NCI-H2107 (cell line): ENCODE data around the gene IRF8.

Experiments
- DNase-seq: peaks from one replicate; lab custom pipeline; 2025; lab: John Stamatoyannopoulos, UW

The IRF8 gene

DNA sequence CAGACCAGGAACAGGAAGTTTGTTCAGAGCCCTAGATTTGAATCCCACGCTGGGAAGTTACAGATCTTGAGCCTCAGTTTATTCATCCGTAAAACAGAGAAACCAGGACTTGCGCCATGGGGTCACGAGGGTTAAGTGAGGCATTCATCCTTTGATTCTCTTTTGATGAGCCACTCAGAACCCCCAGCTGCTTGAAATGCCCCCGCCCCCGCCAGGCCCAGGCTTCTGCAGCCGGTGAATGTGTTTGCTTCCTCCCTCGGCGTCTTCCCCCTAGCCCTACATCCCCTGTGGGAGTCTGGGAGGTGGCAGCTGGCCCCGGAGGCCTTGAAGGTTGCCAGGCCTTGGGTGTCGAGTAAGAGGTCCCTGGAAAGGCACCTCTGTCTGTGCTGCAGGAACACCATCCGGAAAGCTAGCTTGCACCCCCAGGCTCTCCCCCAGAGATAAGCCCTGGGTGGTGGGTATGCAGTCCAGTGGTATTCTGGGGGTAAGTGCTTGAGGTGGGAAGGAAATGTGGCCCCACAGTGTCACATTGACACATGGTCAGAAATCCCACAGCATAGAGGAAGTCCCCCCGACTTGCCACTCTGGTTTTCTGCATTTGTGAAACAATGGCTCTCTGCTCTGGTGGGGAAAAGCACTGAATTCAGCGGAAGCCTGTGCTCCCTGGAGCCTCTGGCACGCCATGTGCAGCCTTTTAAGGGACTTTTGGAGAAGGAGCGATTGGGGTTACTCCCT lies 14.9 kb downstream of the IRF8 start:
- no peak for DNase-seq

DNA sequence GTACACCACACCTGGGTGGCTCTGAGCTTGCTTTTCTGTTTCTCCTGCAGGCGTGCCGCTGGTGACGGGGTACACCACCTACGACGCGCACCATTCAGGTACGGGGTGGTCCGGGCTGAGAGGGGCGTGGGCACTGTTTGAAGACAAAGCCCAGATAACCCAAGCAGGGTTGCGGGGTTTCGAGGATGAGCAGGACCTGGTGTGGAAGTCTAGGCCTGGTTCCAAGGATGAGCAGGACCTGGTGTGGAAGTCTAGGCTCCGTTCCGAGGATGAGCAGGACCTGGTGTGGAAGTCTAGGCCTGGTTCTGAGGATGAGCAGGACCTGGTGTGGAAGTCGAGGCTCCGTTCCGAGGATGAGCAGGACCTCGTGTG lies 15.4 kb downstream of the IRF8 start:
- no peak for DNase-seq

- DNase-seq = no peak
Measured at GRCh38 chr16:85915125-85915845, 16.3 kb downstream of the IRF8 start.

DNA sequence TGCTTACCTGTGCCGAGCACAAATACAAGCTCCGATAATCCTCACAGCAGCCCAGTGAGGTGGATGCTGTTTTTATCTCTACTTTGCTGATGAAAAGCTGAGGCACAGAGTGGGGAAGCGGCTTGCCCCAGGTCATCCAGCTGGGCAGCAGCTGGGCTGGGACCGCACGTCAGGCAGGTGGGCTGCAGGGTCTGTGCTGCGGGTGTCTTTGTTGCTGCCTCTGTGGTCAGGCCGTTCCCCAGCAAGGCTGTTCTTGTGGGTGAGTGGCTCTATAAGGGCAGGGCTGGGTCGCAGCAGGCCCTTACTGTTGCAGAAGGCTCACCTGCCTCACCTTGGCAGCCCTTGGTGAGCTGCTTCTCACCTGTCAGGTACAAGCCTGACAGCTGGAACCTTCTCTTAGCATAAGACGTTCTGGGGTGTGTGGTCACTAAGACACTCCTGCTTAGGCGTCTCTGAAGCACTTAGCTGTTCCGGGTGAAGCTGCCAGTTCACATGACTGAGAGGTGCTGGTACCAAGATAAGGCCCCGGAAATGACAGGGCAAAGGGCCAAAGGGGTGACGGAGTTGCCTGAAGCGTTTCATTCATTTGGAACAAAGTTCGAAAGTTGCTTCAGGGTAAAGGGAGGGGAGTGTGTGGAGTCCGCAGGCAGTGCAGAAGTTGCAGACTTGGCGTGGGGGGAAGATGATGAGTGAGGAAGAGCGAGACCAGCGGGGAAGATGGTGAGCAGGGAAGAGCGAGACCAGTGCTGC lies 17.4 kb downstream of the IRF8 start:
- no peak for DNase-seq

DNA sequence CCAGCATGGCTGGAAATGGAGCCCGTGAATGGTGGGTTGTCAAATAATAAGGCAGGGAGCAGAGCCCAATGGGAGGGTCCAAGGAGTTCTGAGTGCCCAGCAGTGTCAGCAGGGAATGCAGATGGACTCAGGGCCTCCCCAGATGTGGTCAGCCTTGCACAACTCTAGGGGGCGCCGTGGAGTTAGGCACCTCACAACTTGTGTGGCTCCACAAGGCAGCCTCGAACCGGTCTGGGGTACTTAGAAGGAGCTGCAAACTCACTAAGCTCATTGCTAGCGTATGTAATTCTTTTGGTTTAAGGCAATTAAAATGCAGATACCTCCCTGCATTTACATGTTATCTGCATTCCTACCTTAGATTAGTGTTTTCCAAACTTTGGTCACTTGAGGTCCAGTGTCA lies 18.1 kb downstream of the IRF8 start:
- DNase-seq = no peak

DNA sequence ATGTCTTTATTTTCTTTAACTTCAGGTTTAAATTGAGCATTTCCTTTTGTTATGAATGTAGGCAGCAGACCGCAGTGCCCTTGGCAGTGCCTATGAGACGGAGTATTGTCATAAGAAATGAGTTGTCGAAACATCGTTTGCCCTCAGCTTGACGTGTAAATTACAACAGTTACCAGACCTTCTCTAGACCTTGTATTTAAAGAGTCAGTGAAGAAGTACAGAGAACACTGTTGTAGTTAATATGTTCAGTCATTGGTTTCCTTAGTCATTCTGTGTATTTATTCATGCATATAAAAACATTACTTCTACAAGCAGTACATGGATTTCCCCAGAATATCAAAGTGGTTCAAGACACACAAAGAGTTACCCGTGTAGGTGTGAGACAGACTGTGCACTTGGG lies 19.0 kb downstream of the IRF8 start:
- no peak for DNase-seq

DNA sequence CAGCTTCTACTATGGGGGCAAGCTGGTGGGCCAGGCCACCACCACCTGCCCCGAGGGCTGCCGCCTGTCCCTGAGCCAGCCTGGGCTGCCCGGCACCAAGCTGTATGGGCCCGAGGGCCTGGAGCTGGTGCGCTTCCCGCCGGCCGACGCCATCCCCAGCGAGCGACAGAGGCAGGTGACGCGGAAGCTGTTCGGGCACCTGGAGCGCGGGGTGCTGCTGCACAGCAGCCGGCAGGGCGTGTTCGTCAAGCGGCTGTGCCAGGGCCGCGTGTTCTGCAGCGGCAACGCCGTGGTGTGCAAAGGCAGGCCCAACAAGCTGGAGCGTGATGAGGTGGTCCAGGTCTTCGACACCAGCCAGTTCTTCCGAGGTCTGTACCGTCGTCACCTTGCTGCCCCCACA lies 19.5 kb downstream of the IRF8 start:
- no peak for DNase-seq

GRCh38 chr16:85919271-85920267 lies 20.6 kb downstream of the IRF8 start:
- DNase-seq = no peak

DNA sequence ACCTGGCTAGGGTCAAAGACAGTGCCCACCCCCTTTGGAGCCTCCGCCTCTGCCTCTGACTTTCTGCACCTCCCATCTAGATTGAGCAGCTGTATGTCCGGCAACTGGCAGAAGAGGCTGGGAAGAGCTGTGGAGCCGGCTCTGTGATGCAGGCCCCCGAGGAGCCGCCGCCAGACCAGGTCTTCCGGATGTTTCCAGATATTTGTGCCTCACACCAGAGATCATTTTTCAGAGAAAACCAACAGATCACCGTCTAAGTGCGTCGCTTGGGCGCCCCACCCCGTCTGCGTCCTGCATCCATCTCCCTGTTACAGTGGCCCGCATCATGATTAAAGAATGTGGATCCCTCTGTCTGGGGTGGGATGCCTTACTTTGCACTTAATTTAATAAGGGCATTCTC lies 22.1 kb downstream of the IRF8 start:
- no peak for DNase-seq

DNA sequence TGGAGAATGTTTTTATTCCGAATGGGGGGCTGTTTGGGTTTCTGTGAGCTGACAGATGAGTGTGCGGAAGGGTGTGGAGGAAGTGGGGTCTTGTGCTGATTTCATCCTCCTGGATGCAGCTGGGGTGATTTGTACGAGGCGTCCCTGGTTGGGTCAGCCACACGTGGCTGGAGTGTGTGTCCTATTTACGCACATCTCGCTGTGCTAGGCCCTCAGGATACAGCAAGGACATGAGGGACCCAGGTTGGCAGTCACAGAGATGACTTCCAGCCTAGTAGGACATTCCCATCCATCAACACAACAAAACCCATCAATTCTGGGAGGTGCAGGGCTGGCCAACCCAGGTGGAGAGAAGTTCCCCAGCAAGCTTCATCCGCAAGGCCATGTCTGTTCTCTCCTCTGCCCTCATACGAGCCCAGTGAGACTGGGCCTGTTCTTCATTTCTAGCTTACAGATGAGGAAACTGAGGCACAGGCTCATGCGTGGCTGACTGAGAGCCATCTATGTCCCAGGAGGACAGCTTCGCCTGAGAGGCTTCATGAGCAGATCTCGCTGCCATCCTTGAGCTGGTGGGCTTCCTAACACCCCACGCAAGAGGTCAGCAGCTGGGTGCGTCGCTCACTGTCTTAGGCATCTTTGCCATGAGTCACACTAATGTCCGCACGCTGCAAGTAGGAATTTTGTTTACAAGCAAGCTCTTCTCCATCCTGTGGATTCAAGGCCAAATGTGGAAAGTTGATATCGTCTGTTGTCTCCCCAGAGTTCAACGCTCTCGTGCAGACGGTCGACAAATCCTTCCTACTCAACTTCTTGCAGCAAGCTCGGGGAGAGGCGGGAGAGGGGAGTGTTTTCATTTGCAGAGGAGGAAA lies 24.4 kb downstream of the IRF8 start:
- no peak for DNase-seq

DNA sequence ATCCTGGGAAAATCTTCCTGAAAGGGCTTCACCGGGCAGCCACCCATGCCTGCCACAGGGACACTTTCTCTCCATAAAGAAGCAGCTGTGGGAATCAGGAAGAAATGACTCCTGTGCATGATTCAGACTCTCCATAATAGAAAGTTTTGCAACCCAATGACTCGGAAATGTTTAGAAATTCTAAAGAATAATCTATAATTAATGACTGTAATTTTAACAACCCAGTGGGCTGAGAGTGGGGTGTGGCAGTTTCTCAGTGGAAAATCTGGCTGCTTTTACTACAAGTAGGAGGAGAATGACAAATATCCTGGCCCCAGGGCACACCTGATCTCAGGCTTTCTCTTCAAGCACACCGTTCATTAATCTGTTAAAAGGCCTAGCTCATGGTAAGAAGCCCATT lies 25.7 kb downstream of the IRF8 start:
- DNase-seq = no peak

DNA sequence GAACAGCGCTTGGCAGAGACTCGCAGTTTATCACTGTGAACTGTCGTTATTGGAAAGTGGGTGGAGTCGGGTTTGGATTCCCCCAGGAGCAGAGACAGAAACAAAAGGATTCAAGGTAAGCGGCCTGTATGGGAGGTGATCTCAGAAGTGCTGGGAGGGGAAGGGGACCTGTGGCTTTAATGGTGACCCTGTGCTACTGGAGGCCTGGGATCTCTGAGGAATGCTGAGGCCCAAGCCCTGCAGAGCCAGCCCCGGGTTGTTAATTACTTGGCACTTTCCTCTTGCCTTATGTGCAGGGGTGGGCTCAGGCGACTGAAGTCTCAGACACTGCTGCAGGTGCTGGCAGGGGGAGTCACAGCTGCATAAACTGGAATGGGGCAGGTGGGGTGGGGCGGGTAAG lies 27.4 kb downstream of the IRF8 start:
- no peak for DNase-seq

- DNase-seq = no peak
Measured at GRCh38 chr16:85927371-85927770, 28.4 kb downstream of the IRF8 start.

GRCh38 chr16:85927959-85928358 lies 29.0 kb downstream of the IRF8 start:
- DNase-seq = no peak

DNA sequence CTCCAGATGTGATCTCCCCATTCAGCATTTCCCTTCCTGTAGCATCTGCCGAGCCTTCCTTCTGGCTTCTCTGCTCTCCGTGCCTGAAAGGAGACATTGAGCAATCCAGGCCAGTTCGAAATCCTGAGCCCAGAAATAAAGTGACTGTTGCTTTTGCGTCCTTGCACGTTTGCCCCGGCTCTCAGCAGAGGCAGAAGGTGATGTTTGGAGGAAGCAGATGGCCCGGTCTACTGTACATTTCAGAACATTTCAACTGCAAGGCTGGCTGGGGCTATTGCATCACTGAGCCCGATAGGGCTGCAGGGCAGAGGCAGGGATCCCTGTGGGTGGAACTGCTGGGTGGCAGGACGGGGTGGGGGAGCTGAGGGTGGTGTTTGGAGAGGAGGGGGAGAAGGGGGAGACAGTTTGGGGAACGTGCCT lies 29.4 kb downstream of the IRF8 start:
- no peak for DNase-seq

DNA sequence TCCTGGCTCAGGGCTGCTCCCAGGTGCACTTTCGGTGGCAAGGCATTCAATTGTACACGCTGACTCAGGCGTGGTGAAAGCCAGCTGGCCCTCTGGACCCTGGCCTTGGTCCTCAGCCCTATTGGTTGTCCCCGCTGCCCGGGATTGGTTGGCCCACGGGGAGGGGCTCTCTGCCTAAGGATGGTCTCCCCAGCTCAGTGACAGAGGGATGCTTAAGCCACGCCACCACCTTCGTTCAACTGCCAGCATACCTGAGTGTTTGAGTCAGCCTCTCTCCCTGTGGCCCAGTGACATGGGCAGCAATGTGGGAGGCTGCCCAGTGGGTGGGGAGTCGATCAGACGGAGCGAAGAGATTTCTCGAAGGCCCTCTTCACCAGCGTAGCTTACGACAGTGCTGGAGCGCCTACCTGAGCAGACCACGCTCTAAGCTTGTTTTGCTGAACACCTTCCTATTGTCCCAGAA lies 30.3 kb downstream of the IRF8 start:
- no peak for DNase-seq

DNA sequence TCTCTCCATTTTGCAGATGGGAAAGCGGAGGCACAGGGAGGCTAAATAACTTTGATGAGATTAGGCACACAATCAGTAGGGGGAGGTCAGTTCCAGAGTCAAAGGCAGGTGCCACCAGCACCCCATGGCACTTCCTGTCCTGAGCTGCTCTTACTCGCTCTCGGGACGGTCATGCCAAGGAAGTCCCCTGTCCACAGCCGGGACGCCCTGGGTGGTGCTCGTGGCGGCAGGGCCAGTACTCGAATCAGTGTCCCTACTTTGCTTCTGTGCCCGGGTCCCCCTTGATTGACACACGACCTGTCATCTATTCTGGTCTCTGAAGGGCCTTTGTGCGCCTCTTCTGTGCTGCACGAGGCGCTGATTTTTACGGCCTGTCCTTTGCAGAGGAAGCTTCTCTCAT lies 31.3 kb downstream of the IRF8 start:
- no peak for DNase-seq

DNA sequence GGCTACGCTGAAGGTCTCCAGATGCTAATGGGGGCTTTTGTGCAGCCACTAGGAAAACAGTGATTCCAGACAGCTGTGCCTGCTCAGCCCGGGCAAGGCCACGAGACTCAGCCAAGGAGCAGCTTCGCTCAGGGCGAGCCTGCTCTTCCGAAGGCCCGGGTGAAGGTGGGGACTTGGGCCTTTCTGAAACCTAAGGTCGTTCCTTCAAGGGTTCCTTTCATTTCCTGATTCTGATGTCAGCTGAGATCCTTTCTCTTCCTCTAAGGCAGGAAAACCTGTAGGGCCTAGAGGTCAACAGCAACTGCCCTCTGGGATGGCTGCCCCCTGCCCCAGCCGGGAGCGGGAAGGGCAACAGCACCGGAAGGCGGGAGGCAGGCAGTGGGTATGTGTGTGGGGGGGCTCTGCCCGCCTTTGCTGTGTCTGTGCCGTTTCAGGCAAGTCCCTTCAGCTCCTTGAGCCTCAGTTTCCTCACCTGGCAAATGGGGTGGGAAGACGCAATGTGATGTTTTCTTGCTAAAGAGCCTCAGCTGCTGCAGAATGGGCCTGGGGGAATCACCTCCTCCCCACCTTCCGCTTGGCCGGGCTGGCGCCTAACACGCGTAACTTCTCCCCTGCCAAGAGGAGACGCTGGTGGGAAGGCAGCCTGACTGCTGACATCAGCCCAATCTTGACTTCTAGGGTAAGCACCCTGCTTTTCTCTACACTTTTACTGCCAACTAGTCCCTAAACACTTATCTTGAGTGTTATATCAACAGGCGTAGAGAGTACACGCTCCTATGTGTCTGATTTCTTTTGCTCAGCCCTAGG lies 32.8 kb downstream of the IRF8 start:
- no peak for DNase-seq

DNA sequence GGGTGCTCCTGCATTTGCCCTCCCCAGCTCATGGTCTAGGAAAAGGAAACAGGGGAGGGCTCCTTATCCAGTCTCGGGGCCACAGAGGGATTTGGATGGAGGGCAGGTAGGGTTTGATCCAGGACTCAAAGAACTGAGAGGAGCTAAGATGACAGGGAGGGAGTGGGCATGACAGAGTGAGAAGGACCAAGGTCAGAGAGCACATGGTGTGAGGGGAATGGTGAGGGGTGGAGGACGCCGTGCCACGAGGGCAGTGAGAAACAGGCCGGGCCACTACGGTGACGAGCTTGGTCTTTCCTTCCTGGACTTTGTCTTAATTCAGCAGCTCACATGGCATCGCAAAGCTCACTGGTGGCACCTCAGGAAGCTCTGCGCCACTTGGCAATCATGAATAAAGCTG lies 35.2 kb downstream of the IRF8 start:
- no peak for DNase-seq

GRCh38 chr16:85935391-85935973 lies 36.5 kb downstream of the IRF8 start:
- DNase-seq = no peak
